Measurements from ENCODE around the gene GRIK5. TPM values are rescaled to one million over a fixed set of nuclear protein-coding genes. Genes with fewer than 3 reads are reported as not detected.

Gene GRIK5
- total RNA-seq, 4 donors from 2014 or later, result 1.6 to 13.1 (median 3.6) TPM

DNA sequence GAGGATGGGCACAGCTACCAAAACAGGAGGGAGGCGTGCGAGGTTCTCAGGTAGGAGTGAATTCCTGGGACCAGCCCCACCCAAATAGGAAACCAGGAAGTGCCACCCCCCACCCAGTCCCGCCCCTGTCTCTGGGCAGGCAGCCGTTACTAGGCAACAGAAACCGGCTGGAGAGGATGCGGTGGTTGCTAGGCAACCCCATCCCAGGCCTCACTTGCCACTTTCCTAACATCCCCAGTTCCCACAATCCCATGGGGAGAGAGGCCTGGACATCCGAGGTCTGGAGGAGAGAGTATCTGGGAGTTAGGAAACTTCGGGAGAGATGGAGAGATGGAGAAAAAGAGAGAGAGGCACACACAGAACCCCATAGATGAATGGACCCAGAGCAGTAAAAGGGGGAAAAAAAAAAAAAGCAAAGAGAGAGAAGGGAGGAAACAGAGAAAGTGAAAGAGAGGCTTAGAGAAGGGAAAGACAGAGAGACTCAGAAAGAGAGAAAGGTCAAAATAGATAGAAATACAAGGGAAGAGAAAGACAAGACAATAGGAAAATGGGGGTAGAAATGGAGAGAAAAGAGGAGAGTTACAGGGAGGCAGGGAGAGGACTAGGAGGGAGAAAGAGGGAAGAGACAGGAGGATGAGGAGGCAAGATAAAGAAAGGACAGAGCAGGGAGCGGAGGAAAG, 3.8 kb downstream of the GRIK5 start:
- WGBS, 2 donors (ENCODE audit: low coverage in 1 of 2), result 46 to 68% methylated on average over 3 to 6 of the region's 9 CpGs
- H3K27ac ChIP-seq, result no peak overlapping the region
- H3K9me3 ChIP-seq, result no peaks in the 10 kb centered on the region
- in situ Hi-C loops (cut with MboI; ENCODE audit: low pct_ligation_motif_present in 1 of 4, low pct_unique_long_range_greater_than_20kb in 1 of 4, low sequenced_read_pairs in 3 of 4) (no loop called here), intact Hi-C loops (cut with DNase I; ENCODE audit: low total_unique reads) (no loop called here)
- H3K36me3 ChIP-seq, result no peaks in the 10 kb centered on the region
- no peak for TF ChIP-seq EP300 (IDR thresholded peaks at IDR 0.05; ENCODE audit: low read depth)
- no peak for TF ChIP-seq POLR2AphosphoS5 (IDR thresholded peaks at IDR 0.05)
- TF ChIP-seq, protein P1, sequence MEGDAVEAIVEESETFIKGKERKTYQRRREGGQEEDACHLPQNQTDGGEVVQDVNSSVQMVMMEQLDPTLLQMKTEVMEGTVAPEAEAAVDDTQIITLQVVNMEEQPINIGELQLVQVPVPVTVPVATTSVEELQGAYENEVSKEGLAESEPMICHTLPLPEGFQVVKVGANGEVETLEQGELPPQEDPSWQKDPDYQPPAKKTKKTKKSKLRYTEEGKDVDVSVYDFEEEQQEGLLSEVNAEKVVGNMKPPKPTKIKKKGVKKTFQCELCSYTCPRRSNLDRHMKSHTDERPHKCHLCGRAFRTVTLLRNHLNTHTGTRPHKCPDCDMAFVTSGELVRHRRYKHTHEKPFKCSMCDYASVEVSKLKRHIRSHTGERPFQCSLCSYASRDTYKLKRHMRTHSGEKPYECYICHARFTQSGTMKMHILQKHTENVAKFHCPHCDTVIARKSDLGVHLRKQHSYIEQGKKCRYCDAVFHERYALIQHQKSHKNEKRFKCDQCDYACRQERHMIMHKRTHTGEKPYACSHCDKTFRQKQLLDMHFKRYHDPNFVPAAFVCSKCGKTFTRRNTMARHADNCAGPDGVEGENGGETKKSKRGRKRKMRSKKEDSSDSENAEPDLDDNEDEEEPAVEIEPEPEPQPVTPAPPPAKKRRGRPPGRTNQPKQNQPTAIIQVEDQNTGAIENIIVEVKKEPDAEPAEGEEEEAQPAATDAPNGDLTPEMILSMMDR (IDR thresholded peaks at IDR 0.05), result no peak
- no peak for TF ChIP-seq POLR2A (IDR thresholded peaks at IDR 0.05)
- DNase-seq, result no peak
- H3K4me3 ChIP-seq, result no peak overlapping the region
- H3K4me1 ChIP-seq, result peaks cover 0 to 19% (median 8%) of the 10 kb centered on the region in 4 donors
- H3K27me3 ChIP-seq, result peaks cover 38% of the 10 kb centered on the region

DNA sequence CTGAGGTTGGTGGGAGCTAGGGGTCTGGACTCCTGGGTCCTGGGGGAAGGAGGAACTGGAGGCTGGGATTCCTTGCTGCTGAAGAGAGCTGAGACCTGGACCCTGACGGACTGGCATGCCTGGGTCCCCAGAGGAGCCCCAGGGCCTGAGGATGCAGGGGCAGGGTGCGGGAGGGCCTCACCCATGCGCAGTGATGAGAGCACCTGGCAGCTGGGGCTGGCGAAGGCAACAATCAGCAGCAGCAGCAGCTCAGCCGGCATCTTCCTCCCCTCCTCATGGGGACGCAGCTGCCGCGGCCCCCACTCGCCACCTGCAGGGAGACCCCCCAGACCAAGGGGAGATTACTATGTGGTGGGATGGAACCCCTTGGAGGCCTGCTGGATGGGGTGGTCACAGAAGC, 4.5 kb downstream of the GRIK5 start:
- no peak for TF ChIP-seq POLR2A (IDR thresholded peaks at IDR 0.05)
- TF ChIP-seq EP300 (IDR thresholded peaks at IDR 0.05; ENCODE audit: low read depth), result no peak
- TF ChIP-seq, protein P1 (IDR thresholded peaks at IDR 0.05), result no peak
- TF ChIP-seq POLR2AphosphoS5 (IDR thresholded peaks at IDR 0.05), result no peak
- no peak overlapping the region for H3K4me3 ChIP-seq
- H3K36me3 ChIP-seq, result no peaks in the 10 kb centered on the region
- in situ Hi-C loops (cut with MboI; ENCODE audit: low pct_ligation_motif_present in 1 of 4, low pct_unique_long_range_greater_than_20kb in 1 of 4, low sequenced_read_pairs in 3 of 4), result no loop called here
- no peak for DNase-seq
- 92% methylated on average over 9 of the region's 9 CpGs; no CpG with 5 or more reads in 1 of the 2 donors for WGBS, 2 donors (ENCODE audit: low coverage in 1 of 2)
- H3K27me3 ChIP-seq, result peaks cover 38% of the 10 kb centered on the region
- H3K9me3 ChIP-seq, result no peaks in the 10 kb centered on the region
- peaks cover 0 to 18% (median 8%) of the 10 kb centered on the region in 4 donors for H3K4me1 ChIP-seq
- intact Hi-C loops (cut with DNase I; ENCODE audit: low total_unique reads), result no loop called here
- H3K27ac ChIP-seq, result no peak overlapping the region

DNA sequence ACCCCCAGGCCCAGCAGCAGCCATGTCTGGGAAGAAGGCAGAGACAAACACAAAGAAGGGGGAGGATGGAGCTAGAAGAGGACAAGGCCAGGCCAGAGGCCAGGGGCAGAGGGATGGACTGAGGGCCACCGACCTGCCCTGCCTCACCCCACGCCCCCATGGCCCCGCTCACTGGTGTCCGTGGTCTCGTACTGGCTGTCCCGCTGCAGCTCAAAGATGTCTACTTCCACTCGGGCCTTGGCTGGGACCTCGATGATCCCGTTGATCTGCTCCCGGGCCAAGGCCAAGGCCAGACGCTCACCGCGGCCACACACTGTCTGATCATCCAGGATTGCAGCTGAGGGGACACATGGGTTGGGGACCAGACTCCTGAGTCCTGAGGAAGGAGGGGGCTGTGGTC, 5.0 kb downstream of the GRIK5 start:
- Histone ChIP-seq H3K4me1 (peaks cover 0 to 14% (median 5%) of the 10 kb centered on the region in 4 donors), H3K27me3 (peaks cover 35% of the 10 kb centered on the region), H3K27ac (no peak overlapping the region), H3K36me3 (no peaks in the 10 kb centered on the region), H3K4me3 (no peak overlapping the region), H3K9me3 (no peaks in the 10 kb centered on the region)
- DNase-seq, result no peak
- TF ChIP-seq, protein P1 (IDR thresholded peaks at IDR 0.05), result no peak
- TF ChIP-seq POLR2A (IDR thresholded peaks at IDR 0.05) (no peak), POLR2AphosphoS5 (IDR thresholded peaks at IDR 0.05) (no peak), EP300 (IDR thresholded peaks at IDR 0.05; ENCODE audit: low read depth) (no peak)
- intact Hi-C loops (cut with DNase I; ENCODE audit: low total_unique reads) (no loop called here), in situ Hi-C loops (cut with MboI; ENCODE audit: low pct_ligation_motif_present in 1 of 4, low pct_unique_long_range_greater_than_20kb in 1 of 4, low sequenced_read_pairs in 3 of 4) (no loop called here)
- WGBS, 2 donors (ENCODE audit: low coverage in 1 of 2), result 88% methylated on average over 10 of the region's 13 CpGs; no CpG with 5 or more reads in 1 of the 2 donors

DNA sequence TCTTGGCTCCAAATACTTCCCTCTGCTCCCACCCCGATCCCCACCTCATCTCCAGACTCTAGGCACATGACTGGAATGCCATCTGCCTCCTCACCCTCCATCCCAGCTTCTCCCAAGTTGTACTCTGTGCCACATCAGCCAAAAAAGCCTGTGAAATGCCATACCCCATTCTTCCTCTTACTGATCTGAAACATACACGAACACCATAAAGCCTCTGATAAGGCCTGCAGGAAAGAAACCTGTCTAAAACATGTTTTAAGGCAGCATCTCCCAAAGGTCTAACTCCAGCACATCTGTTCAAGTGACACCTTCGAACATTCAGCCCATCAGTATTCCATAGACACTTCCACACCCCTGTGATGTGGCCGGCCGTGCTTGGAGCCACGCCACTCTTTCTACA, 5.6 kb downstream of the GRIK5 start:
- H3K36me3 ChIP-seq, result no peaks in the 10 kb centered on the region
- H3K4me3 ChIP-seq, result no peak overlapping the region
- TF ChIP-seq, protein P1 (IDR thresholded peaks at IDR 0.05), result no peak
- TF ChIP-seq POLR2A (IDR thresholded peaks at IDR 0.05) (no peak), EP300 (IDR thresholded peaks at IDR 0.05; ENCODE audit: low read depth) (no peak), POLR2AphosphoS5 (IDR thresholded peaks at IDR 0.05) (no peak)
- in situ Hi-C loops (cut with MboI; ENCODE audit: low pct_ligation_motif_present in 1 of 4, low pct_unique_long_range_greater_than_20kb in 1 of 4, low sequenced_read_pairs in 3 of 4), result no loop called here
- WGBS, 2 donors (ENCODE audit: low coverage in 1 of 2), result 83 to 87% methylated on average over 4 to 6 of the region's 6 CpGs
- H3K4me1 ChIP-seq, result peaks cover 0 to 9% (median under 1%) of the 10 kb centered on the region in 4 donors
- no peaks in the 10 kb centered on the region for H3K9me3 ChIP-seq
- H3K27me3 ChIP-seq, result peaks cover 29% of the 10 kb centered on the region
- no peak for DNase-seq
- intact Hi-C loops (cut with DNase I; ENCODE audit: low total_unique reads), result no loop called here
- no peak overlapping the region for H3K27ac ChIP-seq
